Measurements from ENCODE around the gene VPS37B. TPM values are rescaled to one million over a fixed set of nuclear protein-coding genes. Genes with fewer than 3 reads are reported as not detected.

Gene VPS37B
- total and polyA plus RNA-seq, 2 of the 8 experiments (the other 6 are each of a cell fraction or from before 2014, with no cell fraction given), result 11.9 to 15.7 TPM

GRCh38 chr12:122871851-122872780 is 23.8 kb downstream of the VPS37B start:
- CTCF ChIA-PET (ENCODE audit: partially characterized antibody), result interaction anchor here (0.6 to 20.1 kb wide), 11 partner anchors 9 to 366 kb away, joined by 3 to 473 read pairs (median 4); no protein-coding TSS in a partner anchor
- TF ChIP-seq ASH2L (IDR thresholded peaks at IDR 0.05; ENCODE audit: low read length) (peak; percentile 55), CHD2 (IDR thresholded peaks at IDR 0.05; ENCODE audit: low read length) (peak; percentile 69), HDAC2 (IDR thresholded peaks at IDR 0.05; ENCODE audit: borderline replicate concordance in 1 of 2, low read depth in 2 of 2, low read length in 2 of 2) (peak in 1 of 2 experiments; percentile 87; a peak in 2 of 4 replicates), ATF2 (IDR thresholded peaks at IDR 0.05; ENCODE audit: low read length) (peak; percentile 97), POU5F1 (IDR thresholded peaks at IDR 0.05; ENCODE audit: low read depth, low read length) (peak; percentile 81), RNF2 (IDR thresholded peaks at IDR 0.05; ENCODE audit: borderline replicate concordance, low read depth, low read length, missing control alignments, poor library complexity, severe bottlenecking) (peak; percentile 17), EGR1 (IDR thresholded peaks at IDR 0.05; ENCODE audit: borderline replicate concordance, low read depth, low read length) (peak; percentile 89), RBBP5 (IDR thresholded peaks at IDR 0.05; ENCODE audit: borderline replicate concordance, low read depth, low read length) (no peak)

More at GRCh38 chr12:122871851-122872780, 23.8 kb downstream of the VPS37B start:
- H2BK15ac ChIP-seq (ENCODE audit: low read length), result no peak overlapping the region
- H2BK120ac ChIP-seq (replicated peaks; ENCODE audit: low read depth, low read length), result no peak overlapping the region
- 15% methylated on average over 23 of the region's 23 CpGs; no CpG with 5 or more reads in 1 of the 2 experiments for WGBS, 2 experiments (ENCODE audit: extremely low coverage in 1 of 2, insufficient coverage in 1 of 2, insufficient read length in 1 of 2, insufficient replicate concordance in 2 of 2, low coverage in 1 of 2, low lambda C conversion rate in 2 of 2, missing lambda C conversion rate in 1 of 2)
- POLR2A ChIA-PET (ENCODE audit: partially characterized antibody), result interaction anchor here (0.9 to 1.9 kb wide), 12 partner anchors 8 to 107 kb away, joined by 3 to 8 read pairs (median 4); partner anchors contain the start of gene ABCB9
- no peak overlapping the region for H3K56ac ChIP-seq (replicated peaks; ENCODE audit: insufficient read length, low read depth, low read length)
- FAIRE-seq (peak; percentile 95), DNase-seq (ENCODE audit: low read depth in 1 of 2, low spot score in 2 of 2) (peak; percentile 94 to 96)
- no peak overlapping the region for H4K91ac ChIP-seq (replicated peaks; ENCODE audit: insufficient read length, low read length)
- H2AFZ ChIP-seq (ENCODE audit: low read length), result no peak overlapping the region
- H3K27ac ChIP-seq (ENCODE audit: low read depth, low read length), result no peak overlapping the region
- H3K18ac ChIP-seq (ENCODE audit: extremely low read depth, low read length), result no peak overlapping the region
- peaks cover 6 to 25% (median 9%) of the 10 kb centered on the region in 4 experiments for H3K4me1 ChIP-seq (replicated peaks in 1 of 4; ENCODE audit: control insufficient read depth in 3 of 4, insufficient read depth in 4 of 4, low read length in 3 of 4)
- no peak overlapping the region for H2BK20ac ChIP-seq (ENCODE audit: low read length)
- H3K4me3 ChIP-seq (ENCODE audit: extremely low read depth in 1 of 4, insufficient read depth in 2 of 4, low read depth in 3 of 4, low read length in 4 of 4), result no peak overlapping the region; a peak in 1 of 8 replicates
- H2BK12ac ChIP-seq (ENCODE audit: low read depth, low read length), result no peak overlapping the region; the same call in 1 of the 2 replicates
- no peak overlapping the region; the same call in 1 of the 2 replicates for H2AK5ac ChIP-seq (ENCODE audit: low read depth, low read length)
- no peak overlapping the region for H3K14ac ChIP-seq (ENCODE audit: insufficient read length)
- peaks cover 55 to 75% of the 10 kb centered on the region in 2 experiments for H4K20me1 ChIP-seq (replicated peaks in 1 of 2; ENCODE audit: control insufficient read depth in 1 of 2, insufficient read depth in 2 of 2, low read length in 2 of 2)
- peaks cover 0 to 21% (median 8%) of the 10 kb centered on the region in 4 experiments; a peak in 4 of 8 replicates for H3K36me3 ChIP-seq (ENCODE audit: control insufficient read depth in 2 of 4, insufficient read depth in 4 of 4, low read length in 3 of 4)
- H3K79me1 ChIP-seq (ENCODE audit: low read depth, low read length), result peaks cover 4% of the 10 kb centered on the region
- H3K4ac ChIP-seq (replicated peaks; ENCODE audit: insufficient read length, low read depth, low read length), result no peak overlapping the region
- H3K9ac ChIP-seq (replicated peaks in 1 of 4; ENCODE audit: extremely low read depth in 1 of 4, low read depth in 3 of 4, low read length in 3 of 4), result no peak overlapping the region
- H2BK5ac ChIP-seq (ENCODE audit: low read depth, low read length), result no peak overlapping the region
- no peak overlapping the region for H3K23ac ChIP-seq (ENCODE audit: insufficient read length)
- no peak overlapping the region for H4K5ac ChIP-seq (ENCODE audit: insufficient read length, low read depth, low read length)
- H3K27me3 ChIP-seq (replicated peaks in 1 of 4; ENCODE audit: control insufficient read depth in 3 of 4, extremely low read depth in 1 of 4, insufficient read depth in 3 of 4, low read length in 3 of 4), result peaks cover 52 to 96% (median 92%) of the 10 kb centered on the region in 4 experiments
- no peaks in the 10 kb centered on the region for H3K9me3 ChIP-seq (ENCODE audit: insufficient read depth in 2 of 2, low read depth in 1 of 2, low read length in 1 of 2)
- no peaks in the 10 kb centered on the region for H3K79me2 ChIP-seq (ENCODE audit: control insufficient read depth in 1 of 2, insufficient read depth in 2 of 2, low read length in 2 of 2)
- peak overlapping the region; percentile 19 to 32; a peak in 3 of 4 replicates for H3K4me2 ChIP-seq (ENCODE audit: insufficient read depth in 1 of 2, low read depth in 2 of 2, low read length in 2 of 2)
- no peaks in the 10 kb centered on the region for H3K23me2 ChIP-seq (ENCODE audit: low read depth, low read length)
- H4K8ac ChIP-seq (ENCODE audit: extremely low read depth, insufficient read depth, low read length), result no peak overlapping the region

All from H1 (cell line).